PC-3 (cell line): Measurements from ENCODE around the gene GRB10.

ENCODE experiments used
- CTCF ChIP-seq: fragments of 300-600 bp; sonication (generic); conservative IDR thresholded peaks from 2 replicates; pipeline ENCODE4 v1.5.1; 2017; ENCODE audit warnings: antibody characterized with exemption, low read depth, mild to moderate bottlenecking, low read length
- EZH2 ChIP-seq: fragments of 300-600 bp; sonication (generic); IDR thresholded peaks from one replicate; pipeline ENCODE4 v1.6.1; 2017; ENCODE audit warnings: antibody characterized with exemption, mild to moderate bottlenecking, low read length; ENCODE audit not compliant: unreplicated experiment
- EZH2phosphoT487 ChIP-seq: fragments of 300-600 bp; sonication (generic); IDR thresholded peaks from 2 replicates; pipeline ENCODE4 v1.6.1; 2018; ENCODE audit warnings: mild to moderate bottlenecking, antibody characterized with exemption, low read length, borderline replicate concordance

GRCh38 chr7:50822110-50822509 lies 39.4 kb upstream of the GRB10 start:
- no peak for TF ChIP-seq CTCF
- no peak for TF ChIP-seq EZH2
- TF ChIP-seq EZH2phosphoT487 = no peak
